SK-N-SH treated with all-trans-retinoic acid at 6 μM for 48 hours (cell line): ENCODE data around the gene XRN2.

ENCODE experiments used
- ZFP30 ChIP-seq: fragments of 450-650 bp; formaldehyde crosslinking; IDR thresholded peaks from 2 replicates; pipeline ENCODE4 v1.5.0; 2022; ENCODE audit warnings: mild to moderate bottlenecking, moderate library complexity
- TF ChIP-seq, protein P1 (sequence below): fragments of 250-450 bp; sonication (Bioruptor Pico); IDR thresholded peaks from 2 replicates; pipeline ENCODE4 v1.8.0; 2020; ENCODE audit warnings: mild to moderate bottlenecking, moderate library complexity, borderline replicate concordance

DNA sequence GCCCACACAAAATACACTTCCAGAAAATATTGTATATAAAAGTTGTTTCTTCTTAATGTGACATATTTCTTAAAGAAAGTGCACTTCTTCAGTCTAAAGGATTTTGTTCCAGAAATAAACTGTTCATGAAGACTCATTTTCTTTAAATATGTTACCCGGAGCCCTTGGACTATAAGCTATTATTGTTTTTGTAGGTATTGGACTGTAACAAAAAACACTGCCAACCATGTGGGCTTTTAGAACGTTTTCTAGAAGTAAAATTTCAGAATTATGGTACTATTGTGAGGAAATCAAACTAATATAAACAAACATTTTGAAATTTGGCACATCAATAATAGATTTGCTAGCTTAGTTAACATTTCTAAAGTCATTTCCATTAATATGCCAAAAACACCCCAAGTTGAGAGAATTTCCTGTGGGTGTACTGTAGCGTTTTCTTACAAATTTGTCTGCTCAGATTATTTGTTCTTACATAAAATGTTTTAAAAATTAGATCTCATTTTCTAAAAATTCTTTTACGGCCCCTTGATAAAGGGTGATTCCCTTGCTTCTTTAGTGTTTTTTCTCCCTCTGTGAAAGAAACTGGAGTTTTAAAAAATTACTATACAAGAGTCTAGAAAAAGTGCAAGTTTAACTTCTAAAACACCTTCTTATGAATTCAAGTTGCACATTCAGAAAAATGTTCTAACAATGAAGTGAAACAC is 90.8 kb downstream of the XRN2 start:
- TF ChIP-seq, protein P1, sequence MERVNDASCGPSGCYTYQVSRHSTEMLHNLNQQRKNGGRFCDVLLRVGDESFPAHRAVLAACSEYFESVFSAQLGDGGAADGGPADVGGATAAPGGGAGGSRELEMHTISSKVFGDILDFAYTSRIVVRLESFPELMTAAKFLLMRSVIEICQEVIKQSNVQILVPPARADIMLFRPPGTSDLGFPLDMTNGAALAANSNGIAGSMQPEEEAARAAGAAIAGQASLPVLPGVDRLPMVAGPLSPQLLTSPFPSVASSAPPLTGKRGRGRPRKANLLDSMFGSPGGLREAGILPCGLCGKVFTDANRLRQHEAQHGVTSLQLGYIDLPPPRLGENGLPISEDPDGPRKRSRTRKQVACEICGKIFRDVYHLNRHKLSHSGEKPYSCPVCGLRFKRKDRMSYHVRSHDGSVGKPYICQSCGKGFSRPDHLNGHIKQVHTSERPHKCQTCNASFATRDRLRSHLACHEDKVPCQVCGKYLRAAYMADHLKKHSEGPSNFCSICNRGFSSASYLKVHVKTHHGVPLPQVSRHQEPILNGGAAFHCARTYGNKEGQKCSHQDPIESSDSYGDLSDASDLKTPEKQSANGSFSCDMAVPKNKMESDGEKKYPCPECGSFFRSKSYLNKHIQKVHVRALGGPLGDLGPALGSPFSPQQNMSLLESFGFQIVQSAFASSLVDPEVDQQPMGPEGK (CRISPR knock-in tag): no peak
- no peak for TF ChIP-seq ZFP30
